ENCODE measurements around the gene DHX34. TPM values are rescaled to one million over a fixed set of nuclear protein-coding genes. Genes with fewer than 3 reads are reported as not detected.

DHX34 gene
- total RNA-seq, 1 experiment from 2014 or later, result 38.2 TPM

GRCh38 chr19:47406711-47407416 is 57.7 kb downstream of the DHX34 start:
- Histone ChIP-seq H2AK5ac (ENCODE audit: insufficient read length, low read length) (no peak overlapping the region), H2BK12ac (ENCODE audit: insufficient read length, low read depth, low read length) (no peak overlapping the region), H3K27ac (ENCODE audit: insufficient read length, low read depth, low read length) (no peak overlapping the region), H4K20me1 (ENCODE audit: control insufficient read depth, insufficient read depth, insufficient read length) (no peaks in the 10 kb centered on the region), H3K23me2 (ENCODE audit: insufficient read length, low read depth, low read length, poor library complexity, severe bottlenecking) (peaks cover 4% of the 10 kb centered on the region), H3T11ph (ENCODE audit: low read length) (no peak overlapping the region), H4K91ac (ENCODE audit: insufficient read length, low read depth, low read length) (no peak overlapping the region), H3K9me3 (ENCODE audit: control insufficient read depth, low read depth, low read length) (no peaks in the 10 kb centered on the region), H2AFZ (ENCODE audit: low read length) (no peak overlapping the region), H3K9ac (ENCODE audit: extremely low read depth, insufficient read length, low read length) (no peak overlapping the region), H2BK15ac (ENCODE audit: low read depth, low read length) (no peak overlapping the region), H4K8ac (replicated peaks; ENCODE audit: insufficient read length, low read depth, low read length) (no peak overlapping the region), H3K18ac (ENCODE audit: insufficient read length, low read depth, low read length) (no peak overlapping the region), H3K23ac (ENCODE audit: insufficient read length, low read depth, low read length) (no peak overlapping the region), H2BK5ac (ENCODE audit: insufficient read length, low read length) (no peak overlapping the region), H3K27me3 (ENCODE audit: insufficient read depth, low read length) (no peaks in the 10 kb centered on the region), H4K5ac (ENCODE audit: insufficient read length, low read depth, low read length) (no peak overlapping the region), H3K79me1 (ENCODE audit: insufficient read depth, low read depth, low read length, poor library complexity, severe bottlenecking) (no peaks in the 10 kb centered on the region), H3K79me2 (ENCODE audit: insufficient read depth, low read length) (no peaks in the 10 kb centered on the region), H2BK120ac (ENCODE audit: low read depth, low read length, poor library complexity, severe bottlenecking) (no peak overlapping the region), H3K4me2 (ENCODE audit: insufficient read depth, insufficient read length, low read length) (peak overlapping the region; percentile 94), H3K14ac (ENCODE audit: insufficient read depth, low read length) (no peak overlapping the region), H3K56ac (ENCODE audit: insufficient read length, low read depth, low read length) (no peak overlapping the region), H2BK20ac (ENCODE audit: low read depth, low read length, poor library complexity, severe bottlenecking) (no peak overlapping the region), H3K4me1 (ENCODE audit: insufficient read depth, low read length) (no peaks in the 10 kb centered on the region; the same call in 1 of the 2 replicates), H3K4ac (ENCODE audit: low read depth, low read length) (no peak overlapping the region)
- Mint-ChIP-seq H3K9me3 (no peaks in the 10 kb centered on the region; a peak in 2 of 5 replicates), H3K27me3 (ENCODE audit: low read depth) (peaks cover 5% of the 10 kb centered on the region), H3K36me3 (ENCODE audit: insufficient read depth in 1 of 3, low read depth in 3 of 3) (peaks cover 5 to 17% (median 7%) of the 10 kb centered on the region in 3 experiments; a peak in 6 of 7 replicates), H3K27ac (no peak overlapping the region; a peak in 2 of 7 replicates), H3K4me1 (peaks cover 6 to 12% of the 10 kb centered on the region in 2 experiments), H3K4me3 (peak overlapping the region; percentile 51 to 81)
- DNase-seq, result peak; percentile 80
- WGBS (ENCODE audit: extremely low coverage, insufficient read length, low lambda C conversion rate), result no CpG with 5 or more reads among the region's 47 CpGs
- TF ChIP-seq CTCF (conservative IDR thresholded peaks at IDR 0.05), result no peak
